Mucosa of gallbladder (tissue), 1 donor: ENCODE measurements around the gene DRAP1. TPM values are rescaled to one million over a fixed set of nuclear protein-coding genes. Genes with fewer than 3 reads are reported as not detected.

ENCODE experiments used
- DNase-seq: peaks from one replicate; pipeline ENCODE4 v3.0.0-alpha.2; 2020; ENCODE audit warnings: low spot score
- total RNA-seq: library from RNA; stranded (reverse); gene quantifications from one replicate; pipeline ENCODE4 v1.2.1, GENCODE V29; 2021
- donor health status: DM: no; HTN: no; CAD: no.

DRAP1 gene
- total RNA-seq, 1 donor from 2014 or later, result 90.1 TPM

GRCh38 chr11:65961267-65962140 lies 42.3 kb downstream of the DRAP1 start, which contains the start of gene SART1:
SART1 (plus strand) TSS chr11:65961734; CDS start chr11:65961781, 47 bp downstream.
- DNase-seq, result peak; percentile 98

GRCh38 chr11:65962141-65962564 lies 42.9 kb downstream of the DRAP1 start:
- no peak for DNase-seq

- no peak for DNase-seq
Measured at GRCh38 chr11:65964906-65965305, 45.7 kb downstream of the DRAP1 start.

GRCh38 chr11:65965986-65966762 lies 46.9 kb downstream of the DRAP1 start:
- DNase-seq, result no peak

GRCh38 chr11:65967329-65967934 lies 48.2 kb downstream of the DRAP1 start:
- no peak for DNase-seq

GRCh38 chr11:65968600-65969482 lies 49.6 kb downstream of the DRAP1 start:
- no peak for DNase-seq

Other genes with a start within 250 kb of the DRAP1 start
- 74.7 TPM for gene KAT5, start 207.2 kb upstream of the DRAP1 start, total RNA-seq
- 99.2 TPM for gene RNASEH2C, start 198.6 kb upstream of the DRAP1 start, total RNA-seq
- 22.2 TPM for gene AP5B1, start 138.4 kb upstream of the DRAP1 start, total RNA-seq
- 3.5 TPM for gene OVOL1, start 132.4 kb upstream of the DRAP1 start, total RNA-seq
- 1.4 TPM for gene SNX32, start 85.5 kb upstream of the DRAP1 start, total RNA-seq
- gene CFL1, start 61.2 kb upstream of the DRAP1 start, total RNA-seq, result 692 TPM
- gene MUS81, start 59.0 kb upstream of the DRAP1 start, total RNA-seq, result 63.1 TPM
- gene EFEMP2, start 46.6 kb upstream of the DRAP1 start, total RNA-seq, result 86.5 TPM
- gene CTSW, start 39.6 kb upstream of the DRAP1 start, total RNA-seq, result 2.7 TPM
- 55.1 TPM for gene FIBP, start 31.0 kb upstream of the DRAP1 start, total RNA-seq
- gene CCDC85B, start 28.8 kb upstream of the DRAP1 start, total RNA-seq, result 28.3 TPM
- gene FOSL1, start 19.0 kb upstream of the DRAP1 start, total RNA-seq, result 1.2 TPM
- gene C11orf68, start 364 bp upstream of the DRAP1 start, total RNA-seq, result 44.8 TPM
- not detected for gene TSGA10IP, start 26.1 kb downstream of the DRAP1 start, total RNA-seq
- 41.0 TPM for gene SART1, start 42.3 kb downstream of the DRAP1 start, total RNA-seq
- 29.2 TPM for gene EIF1AD, start 82.7 kb downstream of the DRAP1 start, total RNA-seq
- gene BANF1, start 83.1 kb downstream of the DRAP1 start, total RNA-seq, result 165 TPM
- 1.0 TPM for gene CST6, start 92.6 kb downstream of the DRAP1 start, total RNA-seq
- gene CATSPER1, start 107.1 kb downstream of the DRAP1 start, total RNA-seq, result 0.92 TPM
- 0.78 TPM for gene GAL3ST3, start 129.7 kb downstream of the DRAP1 start, total RNA-seq
- 161 TPM for gene SF3B2, start 132.9 kb downstream of the DRAP1 start, total RNA-seq
- gene PACS1, start 150.8 kb downstream of the DRAP1 start, total RNA-seq, result 68.0 TPM